Measurements from ENCODE around the gene TUBA4B.

The TUBA4B gene

DNA sequence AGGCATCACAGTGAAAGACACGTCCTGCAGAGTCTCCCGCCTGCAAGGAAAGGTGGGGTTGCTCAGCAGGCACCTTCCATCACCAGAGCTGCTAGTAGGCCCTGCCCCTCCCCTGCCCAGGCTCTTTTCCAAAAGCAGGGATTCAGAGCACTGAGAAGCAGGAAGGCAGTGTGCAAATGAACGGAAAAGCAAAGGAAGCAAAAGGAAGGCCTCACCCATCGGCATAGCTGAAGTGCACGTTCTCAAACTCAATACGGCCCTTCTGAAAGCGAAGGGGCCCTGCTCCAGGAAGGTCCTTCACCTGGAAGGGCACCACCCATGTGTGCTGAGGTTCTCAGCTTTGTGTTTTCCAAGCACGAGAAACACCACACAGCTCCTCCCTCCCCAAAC lies 40.0 kb upstream of the TUBA4B start:
- peaks cover 15 to 84% of the 10 kb centered on the region in 2 experiments; a peak in 2 of 3 replicates for H3K36me3 ChIP-seq (ENCODE audit: control insufficient read depth in 2 of 2, insufficient read depth in 1 of 2, low read length in 2 of 2)
- ChIA-PET POLR2A (interaction anchor here (1.4 kb wide), 1 partner anchor 37 kb away, joined by 4 read pairs; no protein-coding TSS in a partner anchor), CTCF (interaction anchor here (0.8 to 1.4 kb wide), 3 partner anchors 68 to 86 kb away, joined by 3 to 4 read pairs (median 3); no protein-coding TSS in a partner anchor)
- H3K27ac ChIP-seq (ENCODE audit: extremely low read depth, low read depth, low read length): no peak overlapping the region
- TF ChIP-seq TRIM28 (IDR thresholded peaks at IDR 0.05; ENCODE audit: borderline replicate concordance, low read length) (no peak), ZNF629 (tag by site-specific recombination; IDR thresholded peaks at IDR 0.05) (no peak), ZNF248 (tag by site-specific recombination; IDR thresholded peaks at IDR 0.05) (no peak), ZNF214 (tag by site-specific recombination; IDR thresholded peaks at IDR 0.05; ENCODE audit: borderline replicate concordance) (no peak), ZNF785 (tag by site-specific recombination; IDR thresholded peaks at IDR 0.05) (no peak), ZNF311 (tag by site-specific recombination; IDR thresholded peaks at IDR 0.05; ENCODE audit: borderline replicate concordance) (no peak), ZNF292 (tag by site-specific recombination; IDR thresholded peaks at IDR 0.05; ENCODE audit: borderline replicate concordance, low read depth) (no peak), ZNF266 (tag by site-specific recombination; IDR thresholded peaks at IDR 0.05; ENCODE audit: low read depth) (no peak), ZIC2 (tag by site-specific recombination; IDR thresholded peaks at IDR 0.05) (no peak), ZNF830 (tag by site-specific recombination; IDR thresholded peaks at IDR 0.05; ENCODE audit: low read depth) (no peak)
- TF ChIP-seq, protein P1, sequence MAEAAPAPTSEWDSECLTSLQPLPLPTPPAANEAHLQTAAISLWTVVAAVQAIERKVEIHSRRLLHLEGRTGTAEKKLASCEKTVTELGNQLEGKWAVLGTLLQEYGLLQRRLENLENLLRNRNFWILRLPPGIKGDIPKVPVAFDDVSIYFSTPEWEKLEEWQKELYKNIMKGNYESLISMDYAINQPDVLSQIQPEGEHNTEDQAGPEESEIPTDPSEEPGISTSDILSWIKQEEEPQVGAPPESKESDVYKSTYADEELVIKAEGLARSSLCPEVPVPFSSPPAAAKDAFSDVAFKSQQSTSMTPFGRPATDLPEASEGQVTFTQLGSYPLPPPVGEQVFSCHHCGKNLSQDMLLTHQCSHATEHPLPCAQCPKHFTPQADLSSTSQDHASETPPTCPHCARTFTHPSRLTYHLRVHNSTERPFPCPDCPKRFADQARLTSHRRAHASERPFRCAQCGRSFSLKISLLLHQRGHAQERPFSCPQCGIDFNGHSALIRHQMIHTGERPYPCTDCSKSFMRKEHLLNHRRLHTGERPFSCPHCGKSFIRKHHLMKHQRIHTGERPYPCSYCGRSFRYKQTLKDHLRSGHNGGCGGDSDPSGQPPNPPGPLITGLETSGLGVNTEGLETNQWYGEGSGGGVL (tag by site-specific recombination; IDR thresholded peaks at IDR 0.05): no peak
- TF ChIP-seq, protein P2, sequence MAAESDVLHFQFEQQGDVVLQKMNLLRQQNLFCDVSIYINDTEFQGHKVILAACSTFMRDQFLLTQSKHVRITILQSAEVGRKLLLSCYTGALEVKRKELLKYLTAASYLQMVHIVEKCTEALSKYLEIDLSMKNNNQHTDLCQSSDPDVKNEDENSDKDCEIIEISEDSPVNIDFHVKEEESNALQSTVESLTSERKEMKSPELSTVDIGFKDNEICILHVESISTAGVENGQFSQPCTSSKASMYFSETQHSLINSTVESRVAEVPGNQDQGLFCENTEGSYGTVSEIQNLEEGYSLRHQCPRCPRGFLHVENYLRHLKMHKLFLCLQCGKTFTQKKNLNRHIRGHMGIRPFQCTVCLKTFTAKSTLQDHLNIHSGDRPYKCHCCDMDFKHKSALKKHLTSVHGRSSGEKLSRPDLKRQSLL (tag by site-specific recombination; IDR thresholded peaks at IDR 0.05): no peak
- TF ChIP-seq, protein P3, sequence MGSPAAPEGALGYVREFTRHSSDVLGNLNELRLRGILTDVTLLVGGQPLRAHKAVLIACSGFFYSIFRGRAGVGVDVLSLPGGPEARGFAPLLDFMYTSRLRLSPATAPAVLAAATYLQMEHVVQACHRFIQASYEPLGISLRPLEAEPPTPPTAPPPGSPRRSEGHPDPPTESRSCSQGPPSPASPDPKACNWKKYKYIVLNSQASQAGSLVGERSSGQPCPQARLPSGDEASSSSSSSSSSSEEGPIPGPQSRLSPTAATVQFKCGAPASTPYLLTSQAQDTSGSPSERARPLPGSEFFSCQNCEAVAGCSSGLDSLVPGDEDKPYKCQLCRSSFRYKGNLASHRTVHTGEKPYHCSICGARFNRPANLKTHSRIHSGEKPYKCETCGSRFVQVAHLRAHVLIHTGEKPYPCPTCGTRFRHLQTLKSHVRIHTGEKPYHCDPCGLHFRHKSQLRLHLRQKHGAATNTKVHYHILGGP (tag by site-specific recombination; IDR thresholded peaks at IDR 0.05): no peak
- TF ChIP-seq, protein P4, sequence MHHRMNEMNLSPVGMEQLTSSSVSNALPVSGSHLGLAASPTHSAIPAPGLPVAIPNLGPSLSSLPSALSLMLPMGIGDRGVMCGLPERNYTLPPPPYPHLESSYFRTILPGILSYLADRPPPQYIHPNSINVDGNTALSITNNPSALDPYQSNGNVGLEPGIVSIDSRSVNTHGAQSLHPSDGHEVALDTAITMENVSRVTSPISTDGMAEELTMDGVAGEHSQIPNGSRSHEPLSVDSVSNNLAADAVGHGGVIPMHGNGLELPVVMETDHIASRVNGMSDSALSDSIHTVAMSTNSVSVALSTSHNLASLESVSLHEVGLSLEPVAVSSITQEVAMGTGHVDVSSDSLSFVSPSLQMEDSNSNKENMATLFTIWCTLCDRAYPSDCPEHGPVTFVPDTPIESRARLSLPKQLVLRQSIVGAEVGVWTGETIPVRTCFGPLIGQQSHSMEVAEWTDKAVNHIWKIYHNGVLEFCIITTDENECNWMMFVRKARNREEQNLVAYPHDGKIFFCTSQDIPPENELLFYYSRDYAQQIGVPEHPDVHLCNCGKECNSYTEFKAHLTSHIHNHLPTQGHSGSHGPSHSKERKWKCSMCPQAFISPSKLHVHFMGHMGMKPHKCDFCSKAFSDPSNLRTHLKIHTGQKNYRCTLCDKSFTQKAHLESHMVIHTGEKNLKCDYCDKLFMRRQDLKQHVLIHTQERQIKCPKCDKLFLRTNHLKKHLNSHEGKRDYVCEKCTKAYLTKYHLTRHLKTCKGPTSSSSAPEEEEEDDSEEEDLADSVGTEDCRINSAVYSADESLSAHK (tag by site-specific recombination; IDR thresholded peaks at IDR 0.05): no peak
- no peak overlapping the region for H3K4me3 ChIP-seq (ENCODE audit: low read depth, low read length)
- peaks cover 2% of the 10 kb centered on the region; the same call in 1 of the 2 replicates for H3K4me1 ChIP-seq (ENCODE audit: control insufficient read depth, insufficient read depth, low read length)
- no peaks in the 10 kb centered on the region for H3K9me3 ChIP-seq (ENCODE audit: control insufficient read depth, insufficient read depth, low read depth, low read length)

DNA sequence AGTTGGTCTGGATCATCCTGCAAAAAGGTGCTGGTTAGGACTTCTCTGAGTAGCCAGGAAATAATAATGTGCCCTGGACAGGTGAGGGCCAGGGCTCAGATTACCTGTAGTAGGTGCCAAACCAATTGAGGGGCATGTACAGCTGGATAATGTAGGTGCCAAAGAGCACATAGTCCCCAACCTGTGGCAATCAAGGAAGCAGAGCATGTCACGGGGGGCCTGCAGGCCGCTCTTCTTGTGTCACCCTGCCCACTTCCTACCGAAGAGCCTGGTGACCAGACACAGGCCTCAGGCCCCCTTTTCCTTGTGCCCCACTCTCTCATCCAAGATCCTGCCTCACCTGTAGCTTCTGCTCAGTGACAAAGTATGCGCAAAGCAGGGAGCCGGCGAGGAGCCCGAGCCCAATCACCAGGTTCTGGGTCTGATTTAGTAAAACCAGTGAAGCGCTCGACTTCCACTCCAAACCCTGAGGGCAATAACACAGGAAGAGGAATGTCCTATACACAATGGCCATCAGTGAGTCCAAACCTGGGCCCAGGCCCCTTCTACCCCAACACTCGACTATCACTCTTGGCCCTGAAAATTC lies 39.5 kb upstream of the TUBA4B start:
- POLR2A ChIA-PET: interaction anchor here (1.4 kb wide), 1 partner anchor 36 kb away, joined by 4 read pairs; no protein-coding TSS in a partner anchor
- Histone ChIP-seq H3K4me1 (ENCODE audit: control insufficient read depth, insufficient read depth, low read length) (no peaks in the 10 kb centered on the region), H3K36me3 (ENCODE audit: control insufficient read depth in 2 of 2, insufficient read depth in 1 of 2, low read length in 2 of 2) (peaks cover 15 to 79% of the 10 kb centered on the region in 2 experiments; a peak in 2 of 3 replicates), H3K9me3 (ENCODE audit: control insufficient read depth, insufficient read depth, low read depth, low read length) (no peaks in the 10 kb centered on the region), H3K4me3 (ENCODE audit: low read depth, low read length) (no peak overlapping the region), H3K27ac (ENCODE audit: extremely low read depth, low read depth, low read length) (no peak overlapping the region)
- CTCF ChIA-PET: interaction anchor here (0.8 to 1.4 kb wide), 4 partner anchors 33 to 82 kb away, joined by 3 to 4 read pairs (median 3); no protein-coding TSS in a partner anchor
- TF ChIP-seq ZNF701 (tag by site-specific recombination; IDR thresholded peaks at IDR 0.05): no peak
- TF ChIP-seq, protein P5, sequence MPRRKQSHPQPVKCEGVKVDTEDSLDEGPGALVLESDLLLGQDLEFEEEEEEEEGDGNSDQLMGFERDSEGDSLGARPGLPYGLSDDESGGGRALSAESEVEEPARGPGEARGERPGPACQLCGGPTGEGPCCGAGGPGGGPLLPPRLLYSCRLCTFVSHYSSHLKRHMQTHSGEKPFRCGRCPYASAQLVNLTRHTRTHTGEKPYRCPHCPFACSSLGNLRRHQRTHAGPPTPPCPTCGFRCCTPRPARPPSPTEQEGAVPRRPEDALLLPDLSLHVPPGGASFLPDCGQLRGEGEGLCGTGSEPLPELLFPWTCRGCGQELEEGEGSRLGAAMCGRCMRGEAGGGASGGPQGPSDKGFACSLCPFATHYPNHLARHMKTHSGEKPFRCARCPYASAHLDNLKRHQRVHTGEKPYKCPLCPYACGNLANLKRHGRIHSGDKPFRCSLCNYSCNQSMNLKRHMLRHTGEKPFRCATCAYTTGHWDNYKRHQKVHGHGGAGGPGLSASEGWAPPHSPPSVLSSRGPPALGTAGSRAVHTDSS (tag by site-specific recombination; IDR thresholded peaks at IDR 0.05): no peak
- TF ChIP-seq ZNF596 (tag by site-specific recombination; IDR thresholded peaks at IDR 0.05): no peak
- TF ChIP-seq, protein P6, sequence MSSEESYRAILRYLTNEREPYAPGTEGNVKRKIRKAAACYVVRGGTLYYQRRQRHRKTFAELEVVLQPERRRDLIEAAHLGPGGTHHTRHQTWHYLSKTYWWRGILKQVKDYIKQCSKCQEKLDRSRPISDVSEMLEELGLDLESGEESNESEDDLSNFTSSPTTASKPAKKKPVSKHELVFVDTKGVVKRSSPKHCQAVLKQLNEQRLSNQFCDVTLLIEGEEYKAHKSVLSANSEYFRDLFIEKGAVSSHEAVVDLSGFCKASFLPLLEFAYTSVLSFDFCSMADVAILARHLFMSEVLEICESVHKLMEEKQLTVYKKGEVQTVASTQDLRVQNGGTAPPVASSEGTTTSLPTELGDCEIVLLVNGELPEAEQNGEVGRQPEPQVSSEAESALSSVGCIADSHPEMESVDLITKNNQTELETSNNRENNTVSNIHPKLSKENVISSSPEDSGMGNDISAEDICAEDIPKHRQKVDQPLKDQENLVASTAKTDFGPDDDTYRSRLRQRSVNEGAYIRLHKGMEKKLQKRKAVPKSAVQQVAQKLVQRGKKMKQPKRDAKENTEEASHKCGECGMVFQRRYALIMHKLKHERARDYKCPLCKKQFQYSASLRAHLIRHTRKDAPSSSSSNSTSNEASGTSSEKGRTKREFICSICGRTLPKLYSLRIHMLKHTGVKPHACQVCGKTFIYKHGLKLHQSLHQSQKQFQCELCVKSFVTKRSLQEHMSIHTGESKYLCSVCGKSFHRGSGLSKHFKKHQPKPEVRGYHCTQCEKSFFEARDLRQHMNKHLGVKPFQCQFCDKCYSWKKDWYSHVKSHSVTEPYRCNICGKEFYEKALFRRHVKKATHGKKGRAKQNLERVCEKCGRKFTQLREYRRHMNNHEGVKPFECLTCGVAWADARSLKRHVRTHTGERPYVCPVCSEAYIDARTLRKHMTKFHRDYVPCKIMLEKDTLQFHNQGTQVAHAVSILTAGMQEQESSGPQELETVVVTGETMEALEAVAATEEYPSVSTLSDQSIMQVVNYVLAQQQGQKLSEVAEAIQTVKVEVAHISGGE (tag by site-specific recombination; conservative IDR thresholded peaks at IDR 0.05; ENCODE audit: low read depth): no peak
- no peak for TF ChIP-seq ZNF138 (tag by site-specific recombination; IDR thresholded peaks at IDR 0.05; ENCODE audit: borderline replicate concordance)

All from HEK293 (cell line).